ENCODE measurements around the gene RTN4R. TPM values are rescaled to one million over a fixed set of nuclear protein-coding genes. Genes with fewer than 3 reads are reported as not detected.

The RTN4R gene
- total RNA-seq, 1 experiment from 2014 or later, result 19.0 TPM

GRCh38 chr22:20247608-20248171 lies 20.4 kb downstream of the RTN4R start:
- Histone ChIP-seq H3K4me2 (ENCODE audit: low read length) (no peak overlapping the region), H3K4me3 (replicated peaks in 1 of 2; ENCODE audit: low read depth in 1 of 2, low read length in 2 of 2) (no peak overlapping the region), H3K27me3 (ENCODE audit: insufficient read depth, low read length) (no peaks in the 10 kb centered on the region), H3K36me3 (ENCODE audit: control insufficient read depth in 1 of 2, insufficient read depth in 2 of 2, low read length in 2 of 2) (no peaks in the 10 kb centered on the region), H3K27ac (ENCODE audit: low read depth, low read length) (no peak overlapping the region), H3K9me3 (ENCODE audit: control insufficient read depth in 1 of 2, insufficient read depth in 1 of 2, low read depth in 1 of 2, low read length in 2 of 2) (no peaks in the 10 kb centered on the region), H3K9ac (ENCODE audit: low read length) (no peak overlapping the region), H4K20me1 (ENCODE audit: insufficient read depth) (no peaks in the 10 kb centered on the region), H2AFZ (ENCODE audit: low read depth, low read length, poor library complexity, severe bottlenecking) (no peak overlapping the region), H3K9me2 (ENCODE audit: insufficient read depth) (no peaks in the 10 kb centered on the region), H3K4me1 (ENCODE audit: control insufficient read depth in 1 of 2, insufficient read depth in 2 of 2, low read length in 2 of 2) (peaks cover 7 to 18% of the 10 kb centered on the region in 2 experiments; a peak in 3 of 4 replicates), H3K79me2 (ENCODE audit: insufficient read depth, low read length) (no peaks in the 10 kb centered on the region; the same call in 1 of the 2 replicates)
- BruUV-seq (replicated peaks), result no TSS peak
- DNase-seq (ENCODE audit: low read depth, low spot score) (no peak), ATAC-seq (no peak)
- RAD21 ChIA-PET (ENCODE audit: low non-redundant PET in 1 of 2, low total read pairs in 2 of 2, uncharacterized antibody in 2 of 2, unreplicated experiment in 2 of 2), result no interaction called here
- TF ChIP-seq SP1 (IDR thresholded peaks at IDR 0.05; ENCODE audit: low read depth) (no peak), CTCF (IDR thresholded peaks at IDR 0.05 in 2 of 3, conservative IDR thresholded peaks at IDR 0.05 in 1 of 3; ENCODE audit: borderline replicate concordance in 1 of 3, insufficient read depth in 1 of 3, low read depth in 2 of 3, low read length in 2 of 3) (no peak), YY1 (IDR thresholded peaks at IDR 0.05; ENCODE audit: extremely low read depth, insufficient replicate concordance, low read depth, low read length) (no peak)
- intact Hi-C loops (cut with micrococcal nuclease), result no loop called here
- POLR2A ChIA-PET, result no interaction called here
- CTCF ChIA-PET, result interaction anchor here (1.3 kb wide), 1 partner anchor 11 kb away, joined by 5 read pairs; no protein-coding TSS in a partner anchor

GRCh38 chr22:20247010-20247505 lies 21.1 kb downstream of the RTN4R start:
- CTCF ChIA-PET, result interaction anchor here (1.3 kb wide), 1 partner anchor 11 kb away, joined by 5 read pairs; no protein-coding TSS in a partner anchor
- no peaks in the 10 kb centered on the region for H3K9me2 ChIP-seq (ENCODE audit: insufficient read depth)
- intact Hi-C loops (cut with micrococcal nuclease), result no loop called here
- ATAC-seq (no peak), DNase-seq (ENCODE audit: low read depth, low spot score) (no peak)
- H3K36me3 ChIP-seq (ENCODE audit: control insufficient read depth in 1 of 2, insufficient read depth in 2 of 2, low read length in 2 of 2), result no peaks in the 10 kb centered on the region
- no peaks in the 10 kb centered on the region for H3K9me3 ChIP-seq (ENCODE audit: control insufficient read depth in 1 of 2, insufficient read depth in 1 of 2, low read depth in 1 of 2, low read length in 2 of 2)
- no peaks in the 10 kb centered on the region; the same call in 1 of the 2 replicates for H3K79me2 ChIP-seq (ENCODE audit: insufficient read depth, low read length)
- no peak overlapping the region for H3K9ac ChIP-seq (ENCODE audit: low read length)
- POLR2A ChIA-PET, result no interaction called here
- no TSS peak for BruUV-seq (replicated peaks)
- no peak overlapping the region for H3K4me3 ChIP-seq (replicated peaks in 1 of 2; ENCODE audit: low read depth in 1 of 2, low read length in 2 of 2)
- RAD21 ChIA-PET (ENCODE audit: low non-redundant PET in 1 of 2, low total read pairs in 2 of 2, uncharacterized antibody in 2 of 2, unreplicated experiment in 2 of 2), result no interaction called here
- H4K20me1 ChIP-seq (ENCODE audit: insufficient read depth), result no peaks in the 10 kb centered on the region
- H3K27ac ChIP-seq (ENCODE audit: low read depth, low read length), result no peak overlapping the region
- no peak overlapping the region for H3K4me2 ChIP-seq (ENCODE audit: low read length)
- H2AFZ ChIP-seq (ENCODE audit: low read depth, low read length, poor library complexity, severe bottlenecking), result no peak overlapping the region
- H3K27me3 ChIP-seq (ENCODE audit: insufficient read depth, low read length), result no peaks in the 10 kb centered on the region
- peaks cover 7 to 18% of the 10 kb centered on the region in 2 experiments; a peak in 3 of 4 replicates for H3K4me1 ChIP-seq (ENCODE audit: control insufficient read depth in 1 of 2, insufficient read depth in 2 of 2, low read length in 2 of 2)
- no peak for TF ChIP-seq POLR2A (IDR thresholded peaks at IDR 0.05; ENCODE audit: borderline replicate concordance, extremely low read depth, insufficient read depth, insufficient read length)
- no peak for TF ChIP-seq POLR2AphosphoS5 (IDR thresholded peaks at IDR 0.05; ENCODE audit: low read depth, low read length)
- TF ChIP-seq SP1 (IDR thresholded peaks at IDR 0.05; ENCODE audit: low read depth), result no peak
- TF ChIP-seq MAX (IDR thresholded peaks at IDR 0.05), result no peak
- no peak for TF ChIP-seq ZNF274 (IDR thresholded peaks at IDR 0.05; ENCODE audit: low read depth, low read length)
- TF ChIP-seq REST (IDR thresholded peaks at IDR 0.05; ENCODE audit: low read depth), result no peak
- TF ChIP-seq CBX3 (IDR thresholded peaks at IDR 0.05; ENCODE audit: low read depth), result no peak
- TF ChIP-seq ELF1 (IDR thresholded peaks at IDR 0.05; ENCODE audit: borderline replicate concordance, low read depth), result no peak
- TF ChIP-seq EZH2phosphoT487 (IDR thresholded peaks at IDR 0.05; ENCODE audit: borderline replicate concordance), result no peak
- no peak for TF ChIP-seq ZFX (IDR thresholded peaks at IDR 0.05)
- no peak for TF ChIP-seq SIN3A (IDR thresholded peaks at IDR 0.05; ENCODE audit: low read depth)
- TF ChIP-seq FOSL1 (IDR thresholded peaks at IDR 0.05; ENCODE audit: low read depth), result no peak

Data from HCT116 (cell line).